Measurements from ENCODE around the gene CAMKK1.
"Not testable (repeated sequence)": the region's sequence is repeated elsewhere in the genome, so short reads cannot be mapped to it uniquely, and the experiment has no call there.

Gene CAMKK1

DNA sequence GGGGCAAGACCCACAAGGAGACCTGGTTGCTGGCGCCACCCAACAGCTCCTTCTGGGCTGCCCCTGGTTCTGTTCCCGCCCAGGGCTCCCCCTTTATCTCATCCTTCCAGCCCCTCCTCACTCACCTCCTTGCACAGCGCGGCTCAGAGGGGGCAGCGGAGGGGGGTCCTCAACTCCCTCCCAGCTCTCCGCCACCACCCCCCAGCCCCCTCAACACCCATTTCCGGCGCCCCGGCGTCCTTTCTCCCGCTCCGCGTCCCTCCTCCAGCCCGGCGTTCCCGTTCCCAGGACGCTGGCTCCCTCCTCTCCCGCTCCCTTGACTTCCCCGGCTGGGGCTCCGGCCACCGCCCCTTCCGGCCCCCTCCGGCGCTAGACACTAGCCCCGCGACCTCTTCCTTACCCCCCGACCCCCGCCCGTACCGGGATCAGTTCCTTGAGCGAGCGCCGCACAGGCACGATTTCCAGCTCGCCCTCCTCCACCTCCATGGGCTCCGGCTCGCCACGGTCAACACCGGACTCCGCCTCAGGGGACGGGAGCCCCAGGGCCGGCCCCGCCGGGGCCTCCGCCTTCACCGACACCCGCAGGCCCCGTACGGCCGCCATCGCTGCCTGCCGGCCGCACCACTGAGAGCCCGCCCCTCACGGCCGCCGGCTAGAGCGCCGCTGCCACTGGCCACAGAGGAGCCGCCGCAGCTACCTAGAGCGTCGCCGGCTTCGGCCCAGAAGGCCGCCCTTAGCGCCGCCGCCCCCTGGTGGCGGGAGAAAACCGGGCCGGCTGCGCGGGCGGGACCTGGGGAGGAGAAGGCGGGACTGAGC lies 47.0 kb downstream of the CAMKK1 start, which contains the start of gene NCBP3:
Gene NCBP3, minus strand, starts transcription at position 626 of the 816 bp plus-strand sequence. Its CDS starts 23 bp downstream, at position 603.
- peak; percentile 94 for DNase-seq
- peak; percentile 99 for ATAC-seq

- DNase-seq, result peak; percentile 62
- peak; percentile 35 for ATAC-seq
These were observed 47.6 kb downstream of the CAMKK1 start for GRCh38 chr17:3845291-3845620.

DNA sequence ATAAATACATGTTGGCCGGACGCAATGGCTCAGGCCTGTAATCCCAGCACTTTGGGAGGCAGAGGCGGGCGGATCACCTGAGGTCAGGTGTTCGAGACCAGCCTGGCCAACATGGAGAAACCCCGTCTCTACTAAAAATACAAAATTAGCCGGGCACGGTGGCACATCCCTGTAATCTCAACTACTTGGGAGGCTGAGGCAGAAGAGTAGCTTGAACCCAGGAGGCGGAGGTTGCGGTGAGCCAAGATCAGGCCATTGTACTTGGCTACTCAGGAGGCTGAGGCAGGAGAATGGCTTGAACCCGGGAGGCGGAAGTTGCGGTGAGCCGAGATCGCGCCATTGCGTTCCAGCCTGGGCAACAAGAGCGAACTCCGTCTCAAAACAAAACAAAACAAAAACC lies 48.3 kb downstream of the CAMKK1 start:
- not testable (repeated sequence) for ATAC-seq, DNase-seq

DNA sequence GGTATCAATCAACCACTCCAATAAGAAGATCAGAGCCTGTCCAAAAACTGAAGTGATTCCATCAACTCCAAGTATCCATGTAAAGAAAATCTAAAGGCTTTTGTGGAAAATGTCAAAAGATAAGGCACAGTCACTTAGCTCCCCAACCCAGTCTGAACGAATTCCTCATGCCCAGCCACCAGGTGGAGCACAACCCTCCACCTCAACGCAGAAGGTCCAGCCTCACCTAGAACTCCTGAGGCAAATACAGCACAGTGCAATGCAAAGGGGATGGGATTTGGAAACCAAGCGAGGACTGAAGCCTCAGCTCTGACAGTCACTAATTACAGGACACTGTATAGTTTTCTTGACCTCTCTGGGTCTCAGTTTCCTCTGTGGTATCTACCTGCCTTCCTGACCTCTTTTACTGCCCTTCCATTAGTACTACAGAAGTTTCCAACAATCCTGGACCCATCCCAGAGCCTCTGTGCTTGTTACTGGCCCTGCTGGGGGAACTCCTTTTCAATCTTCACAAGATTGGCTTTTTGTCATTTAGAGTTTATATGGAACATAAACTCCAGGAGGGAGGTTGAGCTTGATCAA lies 48.8 kb downstream of the CAMKK1 start:
- no peak for ATAC-seq

DNA sequence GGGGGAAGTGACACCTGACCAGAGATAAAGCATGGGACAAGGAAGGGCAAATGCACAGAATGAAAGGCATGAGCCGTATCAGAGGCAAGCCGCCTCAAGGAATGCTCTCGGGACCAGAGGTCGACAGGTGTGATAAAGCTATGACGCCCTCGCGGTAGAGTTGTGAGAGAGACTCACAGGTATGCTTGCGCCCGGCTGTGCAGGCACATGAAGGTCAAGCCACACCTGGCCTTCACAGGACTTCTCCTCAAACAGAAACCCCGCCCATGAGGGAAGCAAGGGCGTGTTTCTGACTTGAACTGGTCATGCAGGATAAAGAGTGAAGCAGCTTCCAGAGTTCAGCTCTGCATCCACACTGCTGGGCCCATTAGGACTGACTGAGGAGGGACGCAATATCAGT lies 54.6 kb downstream of the CAMKK1 start:
- DNase-seq (no peak), ATAC-seq (no peak)

More for the DNA sequence above, 48.8 kb downstream of the CAMKK1 start:
- DNase-seq, result peak; percentile 51

DNA sequence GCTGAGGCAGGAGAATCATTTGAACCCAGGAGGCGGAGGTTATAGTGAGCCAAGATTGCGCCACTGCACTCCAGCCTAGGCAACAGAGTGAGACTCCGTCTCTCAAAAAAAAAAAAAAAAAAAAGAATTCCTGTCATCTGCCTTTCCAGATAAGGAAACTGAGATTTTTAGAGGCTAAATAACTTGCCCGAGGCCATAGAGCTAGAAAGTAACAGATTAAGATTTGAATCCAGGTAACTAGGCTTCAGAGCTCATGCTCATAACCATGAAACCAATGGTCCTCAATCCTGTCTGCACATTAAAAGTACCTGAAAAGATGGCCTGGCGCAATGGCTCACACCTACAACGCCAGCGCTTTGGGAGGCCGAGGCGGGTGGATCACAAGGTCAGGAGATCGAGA lies 56.3 kb downstream of the CAMKK1 start:
- no peak for ATAC-seq
- no peak for DNase-seq

DNA sequence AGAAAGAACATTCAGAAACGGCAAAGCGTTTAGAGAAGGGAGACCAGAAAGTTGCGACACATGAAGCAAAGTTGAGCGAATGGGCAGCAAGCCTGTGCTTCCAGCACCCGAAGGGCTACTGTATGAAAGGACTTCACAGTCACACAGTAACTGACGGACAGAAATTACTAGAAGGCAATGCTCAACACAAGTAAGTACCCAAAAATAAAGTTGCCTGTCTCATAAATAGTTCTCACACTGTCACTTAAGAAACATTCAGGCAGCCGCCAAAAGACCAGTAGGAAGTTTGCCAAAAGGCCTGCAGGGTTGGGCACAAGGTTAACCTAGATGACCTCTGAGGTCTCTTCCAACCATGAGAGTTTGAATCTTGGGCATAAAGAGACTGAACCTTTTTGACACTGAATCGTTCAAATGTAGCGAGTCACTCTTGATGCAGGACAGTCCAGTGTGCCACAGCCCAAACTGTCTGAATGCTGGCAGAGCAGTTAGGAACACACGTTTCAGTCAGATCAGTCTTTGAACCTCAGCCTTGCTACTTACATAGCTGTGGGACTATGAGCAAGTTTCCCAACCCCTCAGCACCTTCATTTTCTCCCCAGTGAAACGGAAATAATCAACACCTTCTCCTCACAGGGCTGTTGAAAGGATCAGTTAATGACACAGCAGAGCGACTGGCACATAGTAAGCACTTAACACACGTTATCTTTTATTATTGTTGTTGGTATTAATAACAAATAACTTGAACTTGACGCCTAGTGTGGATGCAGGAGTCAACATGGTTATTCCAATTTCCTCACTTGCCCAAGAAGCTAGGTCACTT lies 57.2 kb downstream of the CAMKK1 start:
- DNase-seq (no peak), ATAC-seq (no peak)

DNA sequence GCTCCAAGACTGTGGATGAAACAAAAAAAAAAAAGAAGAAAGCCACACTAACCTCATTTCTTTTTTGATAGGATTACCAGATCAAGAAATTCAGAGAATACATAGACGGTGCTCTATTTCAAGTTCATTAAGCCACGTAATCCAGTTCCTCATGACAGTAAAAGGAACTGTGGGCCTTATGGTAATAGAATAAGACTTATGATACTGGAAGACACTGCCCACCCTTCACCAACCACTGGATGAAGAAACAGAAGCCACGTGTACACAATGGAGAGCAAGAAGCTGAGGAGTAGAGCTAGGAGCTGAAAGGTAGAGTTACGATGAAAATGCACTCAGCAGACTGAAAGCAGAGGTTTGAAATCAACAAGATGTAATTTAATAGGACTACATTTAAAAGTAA lies 58.0 kb downstream of the CAMKK1 start:
- DNase-seq (no peak), ATAC-seq (no peak)

- ATAC-seq, result no peak
- no peak for DNase-seq
These were observed 64.0 kb downstream of the CAMKK1 start for GRCh38 chr17:3828852-3829232.

DNA sequence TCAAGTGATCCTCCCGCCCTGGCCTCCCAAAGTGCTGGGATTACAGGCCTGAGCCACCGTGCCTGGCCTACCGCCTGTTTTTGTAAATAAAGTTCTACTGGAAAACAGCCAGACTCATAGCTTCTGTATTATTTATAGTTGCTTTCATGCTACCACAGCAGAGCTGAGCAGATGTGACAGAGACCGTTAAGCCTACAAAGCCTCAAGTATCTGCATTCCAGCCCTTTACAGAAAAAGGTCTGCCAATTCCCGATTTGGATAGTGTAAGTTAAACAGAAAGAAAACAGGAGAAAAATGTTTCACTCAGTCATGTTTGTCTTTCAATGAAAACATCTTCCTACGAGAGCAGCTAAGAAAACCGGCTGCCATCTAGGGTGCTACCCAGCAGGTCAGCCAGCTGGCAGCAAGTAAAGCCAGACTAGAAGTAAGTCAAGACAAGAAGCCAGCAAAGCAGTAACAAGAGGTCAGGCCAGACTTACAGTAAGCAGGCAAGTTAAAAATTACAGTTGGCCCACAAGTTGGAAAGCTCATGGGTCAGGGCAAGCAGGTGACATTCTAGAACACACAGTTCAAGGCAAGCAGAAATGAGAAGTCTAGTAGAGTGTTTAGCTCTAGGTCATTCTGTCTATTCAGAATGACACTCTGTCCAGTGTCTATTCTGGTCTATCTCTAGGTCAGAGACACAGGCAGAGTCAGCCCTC lies 64.6 kb downstream of the CAMKK1 start:
- DNase-seq (no peak), ATAC-seq (no peak)

DNA sequence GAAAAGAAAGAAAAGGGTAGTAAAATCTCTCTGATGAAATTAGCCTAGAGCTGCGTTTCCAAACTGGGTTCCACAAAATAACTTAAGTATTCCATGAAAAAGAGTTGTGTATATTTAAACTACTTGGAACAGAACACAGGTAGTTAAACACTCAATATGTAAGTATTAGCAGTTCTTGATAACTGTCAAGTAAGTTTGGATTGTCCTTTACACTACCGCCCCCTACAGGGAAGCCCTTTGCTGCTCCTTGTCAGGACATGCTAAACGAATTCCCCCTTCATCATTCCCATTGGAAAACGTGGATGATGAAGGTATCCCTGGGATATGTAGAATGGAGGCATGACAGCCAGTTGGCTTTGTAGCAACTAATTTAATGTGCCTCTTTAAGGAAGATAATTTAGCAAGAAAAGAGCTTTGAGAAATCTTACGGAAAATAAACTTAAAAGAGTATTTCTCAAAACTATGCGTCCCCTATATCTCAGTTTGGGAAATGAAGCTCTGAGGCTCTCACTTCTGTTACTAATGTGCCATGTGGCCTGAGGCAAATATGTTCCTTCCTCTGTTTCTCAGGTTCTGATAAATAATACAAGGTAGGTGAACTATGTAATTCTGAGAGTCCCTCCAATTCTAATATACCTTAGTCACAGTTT lies 65.6 kb downstream of the CAMKK1 start:
- DNase-seq (peak; percentile 75), ATAC-seq (no peak)

GRCh38 chr17:3826191-3826590 lies 66.7 kb downstream of the CAMKK1 start:
- ATAC-seq (no peak), DNase-seq (no peak)

- no peak for ATAC-seq
- no peak for DNase-seq
These were observed 71.8 kb downstream of the CAMKK1 start for GRCh38 chr17:3821101-3821500.

- ATAC-seq (no peak), DNase-seq (no peak)
These were observed 74.1 kb downstream of the CAMKK1 start for GRCh38 chr17:3818786-3819185.

- no peak for ATAC-seq
- no peak for DNase-seq
These were observed 74.8 kb downstream of the CAMKK1 start for GRCh38 chr17:3817851-3818605.

GRCh38 chr17:3815925-3816324 lies 76.9 kb downstream of the CAMKK1 start:
- no peak for ATAC-seq
- DNase-seq, result no peak

- DNase-seq, result no peak
- no peak for ATAC-seq
These were observed 77.7 kb downstream of the CAMKK1 start for GRCh38 chr17:3815122-3815521.

GRCh38 chr17:3814361-3814760 lies 78.5 kb downstream of the CAMKK1 start:
- no peak for ATAC-seq
- no peak for DNase-seq

DNA sequence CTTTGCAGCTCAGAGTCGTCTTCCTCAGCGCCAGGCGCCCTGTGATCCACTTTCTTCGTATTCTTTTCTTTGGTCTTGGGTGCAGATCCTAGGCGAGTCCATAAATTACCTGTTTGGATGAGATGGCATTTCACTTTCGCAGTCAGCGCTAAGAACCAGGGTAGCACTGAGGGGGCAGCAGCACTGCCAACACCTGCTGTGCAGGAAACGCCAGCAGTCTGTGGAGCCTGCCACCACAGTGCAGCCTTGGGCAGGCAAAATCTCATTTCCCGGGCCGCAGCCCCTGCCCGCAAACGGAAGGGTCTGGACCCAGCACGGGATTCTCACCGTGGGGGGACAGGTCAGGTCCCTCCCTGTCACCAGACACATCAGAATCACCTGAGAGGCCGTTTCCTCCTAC lies 79.7 kb downstream of the CAMKK1 start:
- DNase-seq, result no peak
- no peak for ATAC-seq

DNA sequence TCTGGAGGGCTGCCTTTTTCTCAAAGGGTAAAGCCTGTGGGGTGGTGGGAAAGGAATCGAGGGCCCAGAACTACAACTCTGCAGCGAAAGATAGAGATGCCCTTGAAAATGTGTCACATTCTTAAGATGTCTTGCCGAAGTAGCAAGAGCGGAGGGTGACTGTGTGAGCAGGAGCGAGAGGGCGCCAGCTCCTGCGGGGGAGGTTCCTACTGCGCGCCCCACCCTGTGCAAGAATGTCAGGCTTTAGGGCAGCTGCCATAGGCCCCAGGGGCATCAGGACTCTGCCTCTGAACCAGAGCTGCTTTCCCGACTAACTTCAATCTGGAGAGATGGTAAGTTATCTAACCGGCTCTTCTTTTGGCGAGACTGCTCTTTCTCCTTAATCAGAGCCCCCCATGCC lies 80.1 kb downstream of the CAMKK1 start:
- DNase-seq (no peak), ATAC-seq (no peak)

GRCh38 chr17:3812284-3812683 lies 80.6 kb downstream of the CAMKK1 start:
- ATAC-seq (no peak), DNase-seq (no peak)

Measured in stimulated activated naive CD8-positive, alpha-beta T cell treated with anti-CD3 and anti-CD28 coated beads, Interleukin-15, Interleukin-2, amounts not matched to agents 100 U/mL and 50 U/mL, for 24 hours (primary cell).